HepG2 (cell line): ENCODE measurements around the gene HEATR1. TPM values are rescaled to one million over a fixed set of nuclear protein-coding genes. Genes with fewer than 3 reads are reported as not detected.
A peak's percentile ranks its signal among the peaks of the same experiment; 100 is the strongest.

Experiments
- AHR ChIP-seq: IDR thresholded peaks from 2 replicates; pipeline ENCODE4 v1.6.1; 2018; ENCODE audit warnings: missing genetic modification reagents, missing compliant biosample characterization
- BHLHE40 ChIP-seq: IDR thresholded peaks from 2 replicates; pipeline ENCODE4 v1.6.1; 2011; ENCODE audit warnings: low read length, improper control_type of control experiment
- BRCA1 ChIP-seq: sonication (generic); formaldehyde crosslinking; IDR thresholded peaks from 2 replicates; pipeline ENCODE4 v1.4.0; 2020; ENCODE audit warnings: missing genetic modification reagents
- ELF1 ChIP-seq: sonication (generic); formaldehyde crosslinking; IDR thresholded peaks from 2 replicates; pipeline ENCODE4 v1.4.0; 2020; ENCODE audit warnings: missing genetic modification reagents
- EZH2 ChIP-seq: conservative IDR thresholded peaks from 2 replicates; pipeline ENCODE4 v1.6.1; 2012; ENCODE audit warnings: mild to moderate bottlenecking, low read depth, low read length, moderate library complexity
- FIP1L1 ChIP-seq: fragments of 200-400 bp; formaldehyde crosslinking; IDR thresholded peaks from 2 replicates; pipeline ENCODE4 v1.6.1; 2018; ENCODE audit warnings: low read depth, mild to moderate bottlenecking, low read length, moderate library complexity, borderline replicate concordance; ENCODE audit not compliant: insufficient read depth
- GATAD2A ChIP-seq: IDR thresholded peaks from 2 replicates; pipeline ENCODE4 v1.6.1; 2016
- HNF4G ChIP-seq, 2 experiments: sonication (generic) in 1 of 2; formaldehyde crosslinking in 1 of 2; IDR thresholded peaks; 2 replicates each; pipeline versions ENCODE4 v1.4.0 to v1.6.1; 2011 to 2020; ENCODE audit warnings: borderline replicate concordance in 2 of 2, low read depth in 2 of 2, mild to moderate bottlenecking in 2 of 2, low read length in 1 of 2, missing genetic modification reagents in 1 of 2, moderate library complexity in 1 of 2
- LCORL ChIP-seq, 2 experiments: fragments of 450-650 bp in 1 of 2; sonication (generic) in 1 of 2; formaldehyde crosslinking in 1 of 2; IDR thresholded peaks; 2 replicates each; pipeline versions ENCODE4 v1.5.0 to v1.6.1; 2017 to 2020; ENCODE audit warnings: antibody characterized with exemption in 1 of 2, missing genetic modification reagents in 1 of 2
- PRMT3 ChIP-seq: sonication (generic); formaldehyde crosslinking; IDR thresholded peaks from 2 replicates; pipeline ENCODE4 v1.8.1; 2022; ENCODE audit warnings: low read depth, mild to moderate bottlenecking, moderate library complexity, missing genetic modification reagents, borderline replicate concordance
- RBAK ChIP-seq: sonication (generic); formaldehyde crosslinking; IDR thresholded peaks from 2 replicates; pipeline ENCODE4 v1.5.1; 2020; ENCODE audit warnings: mild to moderate bottlenecking, missing genetic modification reagents
- RBFOX2 ChIP-seq: fragments of 200-400 bp; formaldehyde crosslinking; IDR thresholded peaks from 2 replicates; pipeline ENCODE4 v1.6.1; 2017; ENCODE audit warnings: low read depth, mild to moderate bottlenecking, low read length
- SIN3B ChIP-seq: fragments of 150-350 bp; IDR thresholded peaks from 2 replicates; pipeline ENCODE4 v1.6.1; 2014; ENCODE audit warnings: low read length
- SMARCE1 ChIP-seq: fragments of 450-650 bp; IDR thresholded peaks from 2 replicates; pipeline ENCODE4 v1.6.1; 2017; ENCODE audit warnings: borderline replicate concordance
- SMYD3 ChIP-seq: sonication (generic); formaldehyde crosslinking; IDR thresholded peaks from 2 replicates; pipeline ENCODE4 v1.8.1; 2023; ENCODE audit warnings: mild to moderate bottlenecking, missing genetic modification reagents
- TCF7 ChIP-seq: sonication (generic); IDR thresholded peaks from 2 replicates; pipeline ENCODE4 v1.6.1; 2016; ENCODE audit warnings: antibody characterized with exemption, low read depth
- WIZ ChIP-seq: sonication (generic); formaldehyde crosslinking; IDR thresholded peaks from 2 replicates; pipeline ENCODE4 v1.5.1; 2020; ENCODE audit warnings: mild to moderate bottlenecking, missing genetic modification reagents
- YEATS2 ChIP-seq: sonication (generic); formaldehyde crosslinking; IDR thresholded peaks from 2 replicates; pipeline ENCODE4 v1.4.0; 2020; ENCODE audit warnings: missing genetic modification reagents, borderline replicate concordance
- ZNF335 ChIP-seq: sonication (generic); formaldehyde crosslinking; IDR thresholded peaks from 2 replicates; pipeline ENCODE4 v1.4.0; 2020; ENCODE audit warnings: missing genetic modification reagents
- ZNF484 ChIP-seq: sonication (generic); formaldehyde crosslinking; IDR thresholded peaks from 2 replicates; pipeline ENCODE4 v1.5.1; 2020; ENCODE audit warnings: mild to moderate bottlenecking, low read depth, missing genetic modification reagents, borderline replicate concordance
- ZNF549 ChIP-seq: sonication (generic); formaldehyde crosslinking; IDR thresholded peaks from 2 replicates; pipeline ENCODE4 v1.5.0; 2020; ENCODE audit warnings: missing genetic modification reagents
- ZNF607 ChIP-seq: sonication (generic); formaldehyde crosslinking; IDR thresholded peaks from 2 replicates; pipeline ENCODE4 v1.5.1; 2020; ENCODE audit warnings: missing genetic modification reagents, mild to moderate bottlenecking, borderline replicate concordance
- ZSCAN25 ChIP-seq: sonication (generic); formaldehyde crosslinking; IDR thresholded peaks from 2 replicates; pipeline ENCODE4 v1.8.0; 2022; ENCODE audit warnings: mild to moderate bottlenecking, missing genetic modification reagents
- polyA plus RNA-seq, 8 experiments: library from polyadenylated mRNA; depleted of rRNA in 3 of 8; stranded (reverse) in 7 of 8; unstranded in 1 of 8; fragments of >200 nt; fragmentation: Illumina TruSeq in 4 of 8; extraction: Trizol in 4 of 8; gene quantifications; 2 replicates each; pipeline versions ENCODE4 v1.2.1 to v1.2.3, GENCODE V29; 2011 to 2016; ENCODE audit warnings: low read depth in 4 of 8, missing spikeins in 1 of 8, mixed read lengths in 1 of 8; ENCODE audit not compliant: insufficient read depth in 1 of 8
- total RNA-seq, 5 experiments: library from RNA; depleted of rRNA; stranded (reverse); fragments of >200 nt; fragmentation: Illumina TruSeq; extraction: Trizol; gene quantifications; 2 replicates each; pipeline ENCODE4 v1.2.3, GENCODE V29; 2016; ENCODE audit warnings: low read depth in 1 of 5
- TF ChIP-seq, protein P1 (sequence below): sonication (generic); formaldehyde crosslinking; IDR thresholded peaks from 2 replicates; pipeline ENCODE4 v1.5.1; 2020; ENCODE audit warnings: mild to moderate bottlenecking, missing genetic modification reagents, moderate library complexity
- TF ChIP-seq, protein P2 (sequence below): sonication (generic); formaldehyde crosslinking; IDR thresholded peaks from 2 replicates; pipeline ENCODE4 v1.8.0; 2022; ENCODE audit warnings: missing genetic modification reagents, low read depth, mild to moderate bottlenecking, borderline replicate concordance
- TF ChIP-seq, protein P3 (sequence below): sonication (generic); formaldehyde crosslinking; IDR thresholded peaks from 2 replicates; pipeline ENCODE4 v1.8.0; 2022; ENCODE audit warnings: missing genetic modification reagents, mild to moderate bottlenecking, moderate library complexity, borderline replicate concordance
- TF ChIP-seq, protein P4 (sequence below): sonication (generic); formaldehyde crosslinking; IDR thresholded peaks from 2 replicates; pipeline ENCODE4 v1.5.1; 2020; ENCODE audit warnings: missing genetic modification reagents, mild to moderate bottlenecking, borderline replicate concordance

Gene HEATR1
- total and polyA plus RNA-seq, 2 of the 13 experiments (the other 11 are each of a cell fraction or from before 2014, with no cell fraction given) = 10.2 to 45.8 TPM

DNA sequence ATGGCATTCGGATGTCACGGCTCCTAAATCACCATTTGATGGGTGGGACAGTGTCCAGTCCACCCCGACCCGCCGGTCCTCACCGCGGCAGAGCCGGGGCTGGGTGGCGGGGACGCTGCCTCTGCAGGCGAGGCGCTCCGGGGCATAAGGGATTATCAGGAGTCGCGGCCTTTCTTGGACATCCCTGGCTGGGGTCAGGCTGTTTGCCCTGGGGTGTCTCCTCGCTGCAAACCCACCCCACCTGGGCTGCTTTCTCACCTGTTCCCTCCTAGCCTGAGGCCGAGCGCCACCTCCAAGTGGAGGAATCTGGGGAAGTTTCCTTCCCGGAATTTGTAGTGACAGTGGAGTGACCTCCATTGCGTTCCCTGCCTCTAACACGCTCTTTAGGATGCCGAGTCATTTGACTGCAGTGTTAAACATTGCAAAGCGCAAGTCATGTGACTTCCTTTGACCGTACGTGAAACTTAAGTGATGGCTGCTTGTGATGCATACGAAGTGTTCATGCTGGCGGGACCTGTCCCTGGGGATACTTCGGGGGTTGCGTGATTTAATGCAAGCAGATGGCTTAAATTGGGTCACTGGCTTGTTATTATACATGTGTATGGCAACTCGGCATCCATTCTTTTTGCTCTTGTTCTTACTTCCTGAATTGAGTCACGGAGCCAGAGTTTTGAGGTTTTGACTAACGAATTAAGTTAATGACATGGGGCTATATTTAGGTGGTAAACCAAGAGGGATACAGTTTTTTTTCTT is 80.0 kb downstream of the HEATR1 start (continued):
- TF ChIP-seq, protein P1, sequence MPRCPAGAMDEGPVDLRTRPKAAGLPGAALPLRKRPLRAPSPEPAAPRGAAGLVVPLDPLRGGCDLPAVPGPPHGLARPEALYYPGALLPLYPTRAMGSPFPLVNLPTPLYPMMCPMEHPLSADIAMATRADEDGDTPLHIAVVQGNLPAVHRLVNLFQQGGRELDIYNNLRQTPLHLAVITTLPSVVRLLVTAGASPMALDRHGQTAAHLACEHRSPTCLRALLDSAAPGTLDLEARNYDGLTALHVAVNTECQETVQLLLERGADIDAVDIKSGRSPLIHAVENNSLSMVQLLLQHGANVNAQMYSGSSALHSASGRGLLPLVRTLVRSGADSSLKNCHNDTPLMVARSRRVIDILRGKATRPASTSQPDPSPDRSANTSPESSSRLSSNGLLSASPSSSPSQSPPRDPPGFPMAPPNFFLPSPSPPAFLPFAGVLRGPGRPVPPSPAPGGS (CRISPR knock-in tag) = peak; percentile 26; the same call in 1 of the 2 replicates
- TF ChIP-seq BRCA1 = no peak
- TF ChIP-seq ZNF607 = peak; percentile 82; the same call in 1 of the 2 replicates
- no peak for TF ChIP-seq SMYD3 (CRISPR knock-in tag)
- no peak for TF ChIP-seq ZNF484 (CRISPR knock-in tag)
- no peak for TF ChIP-seq SMARCE1
- TF ChIP-seq, protein P2, sequence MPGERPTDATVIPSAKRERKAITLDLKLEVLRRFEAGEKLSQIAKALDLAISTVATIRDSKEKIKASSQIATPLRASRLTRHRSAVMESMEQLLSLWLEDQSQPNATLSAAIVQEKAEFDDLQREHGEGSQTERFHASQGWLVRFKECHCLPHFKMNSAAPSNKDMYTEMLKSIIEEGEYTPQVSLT = no peak
- no peak for TF ChIP-seq ZNF549 (CRISPR knock-in tag)
- TF ChIP-seq ZNF335 (CRISPR knock-in tag) = no peak
- no peak for TF ChIP-seq TCF7
- TF ChIP-seq, protein P3, sequence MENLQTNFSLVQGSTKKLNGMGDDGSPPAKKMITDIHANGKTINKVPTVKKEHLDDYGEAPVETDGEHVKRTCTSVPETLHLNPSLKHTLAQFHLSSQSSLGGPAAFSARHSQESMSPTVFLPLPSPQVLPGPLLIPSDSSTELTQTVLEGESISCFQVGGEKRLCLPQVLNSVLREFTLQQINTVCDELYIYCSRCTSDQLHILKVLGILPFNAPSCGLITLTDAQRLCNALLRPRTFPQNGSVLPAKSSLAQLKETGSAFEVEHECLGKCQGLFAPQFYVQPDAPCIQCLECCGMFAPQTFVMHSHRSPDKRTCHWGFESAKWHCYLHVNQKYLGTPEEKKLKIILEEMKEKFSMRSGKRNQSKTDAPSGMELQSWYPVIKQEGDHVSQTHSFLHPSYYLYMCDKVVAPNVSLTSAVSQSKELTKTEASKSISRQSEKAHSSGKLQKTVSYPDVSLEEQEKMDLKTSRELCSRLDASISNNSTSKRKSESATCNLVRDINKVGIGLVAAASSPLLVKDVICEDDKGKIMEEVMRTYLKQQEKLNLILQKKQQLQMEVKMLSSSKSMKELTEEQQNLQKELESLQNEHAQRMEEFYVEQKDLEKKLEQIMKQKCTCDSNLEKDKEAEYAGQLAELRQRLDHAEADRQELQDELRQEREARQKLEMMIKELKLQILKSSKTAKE (CRISPR knock-in tag) = no peak
- no peak for TF ChIP-seq EZH2
- 0 out of 2 replicates have a peak, but pooled peaks have one; percentile 47 for TF ChIP-seq AHR (CRISPR knock-in tag)
- TF ChIP-seq FIP1L1 = no peak
- TF ChIP-seq SIN3B = no peak
- TF ChIP-seq PRMT3 (CRISPR knock-in tag) = no peak
- TF ChIP-seq, protein P4, sequence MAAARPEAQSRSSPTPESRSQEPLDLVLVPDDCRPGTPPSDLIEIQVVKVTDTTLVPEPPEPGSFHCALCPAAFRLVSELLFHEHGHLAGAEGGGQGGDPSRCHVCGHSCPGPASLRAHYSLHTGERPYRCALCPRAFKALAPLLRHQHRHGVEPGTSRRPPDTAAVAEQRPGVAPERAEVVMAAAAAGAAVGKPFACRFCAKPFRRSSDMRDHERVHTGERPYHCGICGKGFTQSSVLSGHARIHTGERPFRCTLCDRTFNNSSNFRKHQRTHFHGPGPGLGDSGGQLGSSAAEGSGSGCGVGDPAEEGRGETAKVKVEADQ = no peak
- TF ChIP-seq RBAK = no peak
- no peak for TF ChIP-seq WIZ (CRISPR knock-in tag)
- no peak for TF ChIP-seq LCORL (IDR thresholded peaks at IDR 0.05)
- no peak for TF ChIP-seq LCORL (CRISPR knock-in tag; IDR thresholded peaks at IDR 0.05)
- TF ChIP-seq RBFOX2 = peak; percentile 50
- TF ChIP-seq HNF4G (IDR thresholded peaks at IDR 0.05; ENCODE audit: borderline replicate concordance, low read depth, low read length) = no peak
- no peak for TF ChIP-seq HNF4G (CRISPR knock-in tag; IDR thresholded peaks at IDR 0.05; ENCODE audit: borderline replicate concordance, low read depth)
- TF ChIP-seq GATAD2A (CRISPR knock-in tag) = no peak; the same call in 1 of the 2 replicates
- TF ChIP-seq BHLHE40 = peak; percentile 66
- TF ChIP-seq ZSCAN25 = no peak
- no peak for TF ChIP-seq YEATS2 (CRISPR knock-in tag)
- no peak for TF ChIP-seq ELF1 (CRISPR knock-in tag)
